Effector memory CD8-positive, alpha-beta T cell (primary cell): ENCODE data around the gene IZUMO3.

Source experiments
- ATAC-seq: fragments of 150-1000 bp; cut with Tn5 transposase; replicated peaks from 2 replicates; pipeline ENCODE4 v1.10.0; 2021; ENCODE audit warnings: mild to moderate bottlenecking, moderate library complexity
- DNase-seq, 3 experiments: peaks; one replicate each; pipeline ENCODE4 v3.0.0; 2021
- H3K27ac Mint-ChIP-seq, 2 donors: one replicate each; pipeline ENCODE4 v1.8.0; 2022; ENCODE audit warnings: mild to moderate bottlenecking in 2 of 2, mixed read lengths in 2 of 2, moderate library complexity in 2 of 2
- H3K27me3 Mint-ChIP-seq, 2 donors: one replicate each; pipeline ENCODE4 v1.8.0; 2022; ENCODE audit warnings: mixed read lengths in 2 of 2
- H3K36me3 Mint-ChIP-seq: one replicate; pipeline ENCODE4 v1.8.0; 2022; ENCODE audit warnings: mild to moderate bottlenecking, moderate library complexity, mixed read lengths; ENCODE audit not compliant: insufficient read depth
- H3K4me1 Mint-ChIP-seq, 2 donors: one replicate each; pipeline ENCODE4 v1.8.0; 2022; ENCODE audit warnings: low read depth in 2 of 2, mixed read lengths in 2 of 2
- H3K4me3 Mint-ChIP-seq, 2 donors: one replicate each; pipeline ENCODE4 v1.8.0; 2022; ENCODE audit warnings: mild to moderate bottlenecking in 2 of 2, mixed read lengths in 2 of 2, moderate library complexity in 2 of 2
- H3K9me3 Mint-ChIP-seq, 2 donors: one replicate each; pipeline ENCODE4 v1.8.0; 2022; ENCODE audit warnings: mixed read lengths in 2 of 2

Gene IZUMO3

DNA sequence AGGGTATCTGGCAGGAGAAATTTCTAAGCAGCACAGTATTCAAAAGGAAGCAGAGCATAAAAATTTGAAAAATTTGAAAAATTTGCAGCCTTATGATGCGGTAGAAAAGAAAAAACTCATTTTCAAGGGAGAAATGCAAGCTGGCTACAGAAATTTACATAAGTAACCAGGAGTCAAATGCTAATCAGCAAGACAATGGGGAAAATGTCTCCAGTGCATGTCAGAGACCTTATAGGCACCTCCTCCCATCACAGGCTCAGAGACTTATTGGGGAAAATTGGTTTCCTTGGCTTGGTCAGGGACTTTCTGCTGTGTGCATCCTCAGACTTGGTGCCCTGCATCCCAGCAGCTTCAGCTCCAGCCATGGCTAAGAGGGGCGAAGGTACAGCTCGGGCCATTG, 35.8 kb downstream of the IZUMO3 start:
- Mint-ChIP-seq H3K27me3 (no peaks in the 10 kb centered on the region), H3K4me1 (no peaks in the 10 kb centered on the region), H3K9me3 (peaks cover 12 to 14% of the 10 kb centered on the region in 2 donors), H3K27ac (no peak overlapping the region), H3K4me3 (no peak overlapping the region), H3K36me3 (no peaks in the 10 kb centered on the region)
- ATAC-seq (no peak), DNase-seq (no peak)

- no peak overlapping the region for H3K4me3 Mint-ChIP-seq
- ATAC-seq (no peak), DNase-seq (no peak)
- no peak overlapping the region for H3K27ac Mint-ChIP-seq
- no peaks in the 10 kb centered on the region for H3K36me3 Mint-ChIP-seq
- no peaks in the 10 kb centered on the region for H3K27me3 Mint-ChIP-seq
- H3K9me3 Mint-ChIP-seq, result peaks cover 0 to 11% of the 10 kb centered on the region in 2 donors
- no peaks in the 10 kb centered on the region for H3K4me1 Mint-ChIP-seq
Measured at GRCh38 chr9:24504521-24504920, 41.2 kb downstream of the IZUMO3 start.

GRCh38 chr9:24502206-24502937, 43.3 kb downstream of the IZUMO3 start:
- no peak for ATAC-seq
- Mint-ChIP-seq H3K27ac (no peak overlapping the region), H3K36me3 (no peaks in the 10 kb centered on the region), H3K27me3 (no peaks in the 10 kb centered on the region), H3K4me1 (no peaks in the 10 kb centered on the region), H3K4me3 (no peak overlapping the region), H3K9me3 (peaks cover 9 to 11% of the 10 kb centered on the region in 2 donors)
- no peak for DNase-seq

GRCh38 chr9:24500761-24501160, 44.9 kb downstream of the IZUMO3 start:
- H3K36me3 Mint-ChIP-seq, result no peaks in the 10 kb centered on the region
- H3K27me3 Mint-ChIP-seq, result no peaks in the 10 kb centered on the region
- H3K27ac Mint-ChIP-seq, result no peak overlapping the region
- no peak for DNase-seq
- no peak overlapping the region for H3K4me3 Mint-ChIP-seq
- H3K9me3 Mint-ChIP-seq, result peaks cover 9 to 11% of the 10 kb centered on the region in 2 donors
- H3K4me1 Mint-ChIP-seq, result no peaks in the 10 kb centered on the region
- no peak for ATAC-seq

DNA sequence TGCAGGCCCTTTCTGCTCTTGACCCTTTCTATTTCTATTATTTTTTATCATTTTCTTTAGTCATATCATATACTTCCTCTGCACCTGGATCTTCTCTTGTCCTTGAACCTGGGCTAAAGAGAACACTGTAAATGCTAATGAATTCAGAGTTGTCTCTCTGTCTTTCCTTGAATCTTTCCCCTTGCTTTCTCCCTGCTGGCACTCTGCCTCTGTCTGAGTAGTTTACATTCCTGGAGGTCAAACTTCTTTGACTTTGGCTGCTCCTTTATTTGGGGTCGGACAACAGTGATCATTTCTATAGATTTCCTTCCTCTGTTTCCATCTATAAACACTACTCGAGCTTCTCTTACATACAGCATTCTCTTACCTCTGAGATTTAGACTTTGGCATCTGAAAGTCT, 47.1 kb downstream of the IZUMO3 start:
- H3K9me3 Mint-ChIP-seq, result peaks cover 14 to 23% of the 10 kb centered on the region in 2 donors

DNA sequence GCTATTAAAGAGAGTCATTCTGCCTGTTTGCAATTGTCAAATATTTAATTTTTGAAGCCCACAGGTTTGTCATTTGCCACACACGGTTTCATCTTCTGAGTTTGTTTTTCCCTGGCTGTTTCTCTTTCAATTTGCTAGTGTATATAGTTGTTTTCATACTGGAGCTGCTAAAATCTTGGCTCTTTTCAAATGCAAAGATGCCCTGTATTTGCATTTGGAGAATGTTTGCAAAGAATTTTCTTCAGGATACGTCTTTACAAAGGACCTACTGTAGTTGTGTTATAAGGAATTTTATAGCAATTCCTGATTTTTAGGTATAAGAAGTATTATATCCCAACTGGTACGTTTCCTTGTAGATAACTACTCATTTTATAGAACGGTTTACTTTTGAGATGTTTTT, 48.0 kb downstream of the IZUMO3 start:
- no peaks in the 10 kb centered on the region for H3K4me1 Mint-ChIP-seq

More for the DNA sequence above, 47.1 kb downstream of the IZUMO3 start:
- Mint-ChIP-seq H3K36me3 (no peaks in the 10 kb centered on the region), H3K27ac (no peak overlapping the region), H3K4me3 (no peak overlapping the region), H3K4me1 (no peaks in the 10 kb centered on the region), H3K27me3 (no peaks in the 10 kb centered on the region)
- DNase-seq (no peak), ATAC-seq (no peak)

More for the DNA sequence above, 48.0 kb downstream of the IZUMO3 start:
- peaks cover 17 to 23% of the 10 kb centered on the region in 2 donors for H3K9me3 Mint-ChIP-seq
- H3K27ac Mint-ChIP-seq, result no peak overlapping the region
- no peaks in the 10 kb centered on the region for H3K36me3 Mint-ChIP-seq
- H3K4me3 Mint-ChIP-seq, result no peak overlapping the region
- ATAC-seq (no peak), DNase-seq (no peak)
- no peaks in the 10 kb centered on the region for H3K27me3 Mint-ChIP-seq
